ENCODE measurements around the gene RHBDL1.

The RHBDL1 gene

GRCh38 chr16:674968-675883, at the start of gene RHBDL1:
Gene RHBDL1 (plus strand): TSS chr16:675671. CDS start chr16:675791, 120 bp downstream.
- no peak for DNase-seq (ENCODE audit: low read depth, low spot score)

- no peak for DNase-seq (ENCODE audit: low read depth, low spot score)
Measured at GRCh38 chr16:625977-626765, 49.3 kb upstream of the RHBDL1 start.

- DNase-seq (ENCODE audit: low read depth, low spot score): no peak
Measured at GRCh38 chr16:626787-627453, 48.6 kb upstream of the RHBDL1 start.

GRCh38 chr16:627454-628239, 47.8 kb upstream of the RHBDL1 start:
- DNase-seq (ENCODE audit: low read depth, low spot score): no peak

- DNase-seq (ENCODE audit: low read depth, low spot score): no peak
Measured at GRCh38 chr16:628321-629061, 47.0 kb upstream of the RHBDL1 start.

- DNase-seq (ENCODE audit: low read depth, low spot score): no peak
Measured at GRCh38 chr16:629185-629832, 46.2 kb upstream of the RHBDL1 start.

- DNase-seq (ENCODE audit: low read depth, low spot score): no peak
Measured at GRCh38 chr16:629833-630248, 45.6 kb upstream of the RHBDL1 start.

- no peak for DNase-seq (ENCODE audit: low read depth, low spot score)
Measured at GRCh38 chr16:630249-630814, 45.1 kb upstream of the RHBDL1 start.

- DNase-seq (ENCODE audit: low read depth, low spot score): no peak
Measured at GRCh38 chr16:630815-631405, 44.6 kb upstream of the RHBDL1 start, which contains the start of gene WFIKKN1. Gene WFIKKN1 (plus strand): TSS chr16:630985. CDS start chr16:631254, 269 bp downstream.

GRCh38 chr16:631808-632358, 43.6 kb upstream of the RHBDL1 start:
- DNase-seq (ENCODE audit: low read depth, low spot score): no peak

- no peak for DNase-seq (ENCODE audit: low read depth, low spot score)
Measured at GRCh38 chr16:632486-633335, 42.8 kb upstream of the RHBDL1 start.

GRCh38 chr16:633336-634050, 42.0 kb upstream of the RHBDL1 start:
- no peak for DNase-seq (ENCODE audit: low read depth, low spot score)

GRCh38 chr16:634051-634670, 41.3 kb upstream of the RHBDL1 start:
- no peak for DNase-seq (ENCODE audit: low read depth, low spot score)

GRCh38 chr16:634996-635395, 40.5 kb upstream of the RHBDL1 start:
- no peak for DNase-seq (ENCODE audit: low read depth, low spot score)

GRCh38 chr16:635573-636205, 39.8 kb upstream of the RHBDL1 start:
- no peak for DNase-seq (ENCODE audit: low read depth, low spot score)

Data from activated CD4-positive, CD25-positive, alpha-beta regulatory T cell treated with anti-CD3 and anti-CD28 coated beads, Interleukin-2, amount 50 U/mL, for 16 hours (primary cell).